Cerebellar cortex (tissue), 1 donor: ENCODE data around the gene ZNF487.
"Not testable (repeated sequence)": the region's sequence is repeated elsewhere in the genome, so short reads cannot be mapped to it uniquely, and the experiment has no call there.

Experiments used
- DNase-seq: peaks from one replicate; pipeline ENCODE4 v3.0.0-alpha.2; 2015; ENCODE audit warnings: low spot score

ZNF487 gene

DNA sequence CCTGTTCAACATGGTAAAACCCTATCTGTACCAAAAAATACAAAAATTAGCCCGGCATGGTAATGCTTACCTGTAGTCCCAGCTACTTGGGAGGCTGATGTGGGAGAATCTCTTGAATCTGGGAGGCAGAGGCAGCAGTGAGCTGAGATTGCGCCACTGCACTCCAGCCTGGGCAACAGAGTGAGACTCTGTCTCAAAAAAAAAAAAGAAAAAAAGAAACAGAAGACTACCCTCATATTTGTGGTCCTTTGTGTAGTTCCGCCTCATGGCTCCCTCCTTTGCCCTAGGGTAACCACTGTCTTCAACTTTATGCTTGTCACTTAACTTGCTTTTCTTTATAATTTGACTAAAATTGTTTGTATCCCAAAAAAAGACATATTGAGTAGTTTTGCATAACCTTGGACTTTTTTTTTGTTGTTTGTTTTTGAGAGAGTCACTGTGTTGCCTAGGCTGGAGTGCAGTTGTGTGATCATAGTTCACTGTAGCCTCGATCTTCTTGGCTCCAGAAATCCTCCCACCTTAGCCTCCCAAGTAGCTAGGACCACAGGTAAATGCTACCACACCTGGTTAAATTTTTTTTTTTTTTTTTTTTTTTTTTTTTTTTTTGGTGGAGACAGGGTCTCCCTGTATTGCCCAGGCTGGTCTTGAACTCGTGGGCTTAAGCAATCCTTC lies 3.7 kb downstream of the ZNF487 start:
- no peak for DNase-seq

DNA sequence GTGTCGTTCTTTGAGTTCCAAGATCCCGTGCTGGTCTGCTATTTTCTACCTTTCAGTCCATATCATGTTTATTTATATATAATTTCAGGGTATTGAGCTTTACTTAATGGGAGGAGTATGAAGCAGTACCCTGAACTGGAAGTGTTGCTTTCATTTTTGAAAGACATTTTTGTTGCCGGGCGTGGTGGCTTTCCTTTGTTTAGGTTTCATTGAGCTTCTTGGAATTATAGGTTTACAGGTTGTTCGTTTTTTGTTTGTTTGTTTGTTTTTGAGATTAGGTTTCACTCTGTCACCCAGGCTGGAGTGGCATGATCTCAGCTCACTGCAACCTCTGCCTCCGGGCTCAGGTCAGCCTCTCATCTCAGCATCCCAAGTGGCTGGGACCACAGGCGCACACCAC lies 7.4 kb downstream of the ZNF487 start:
- DNase-seq = no peak

DNA sequence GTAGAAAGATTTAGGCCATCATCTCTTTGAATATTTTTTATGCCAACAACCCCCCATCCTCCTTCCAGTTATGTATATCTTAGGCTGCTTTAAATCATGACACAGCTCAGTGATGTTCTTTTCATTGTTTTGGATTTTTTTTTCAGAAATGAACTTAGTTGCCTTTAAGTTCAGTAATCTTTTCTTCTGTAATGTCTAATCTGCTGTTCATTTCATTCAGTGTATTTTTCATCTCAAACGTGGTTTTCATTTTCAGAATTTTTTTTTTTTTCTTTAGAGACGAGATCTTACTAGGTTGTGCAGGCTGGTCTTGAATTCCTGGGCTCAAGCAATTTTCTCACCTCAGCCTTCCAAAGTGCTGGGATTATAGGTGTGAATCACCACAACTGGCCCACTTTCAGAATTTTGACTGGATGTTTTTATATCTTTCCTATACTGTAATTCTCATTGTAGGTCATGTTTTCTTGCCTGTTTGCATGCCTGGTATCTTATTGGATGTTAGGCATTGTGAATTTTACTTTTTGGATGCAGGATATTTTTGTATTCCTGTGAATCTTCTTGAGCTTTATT lies 8.1 kb downstream of the ZNF487 start:
- no peak for DNase-seq

DNA sequence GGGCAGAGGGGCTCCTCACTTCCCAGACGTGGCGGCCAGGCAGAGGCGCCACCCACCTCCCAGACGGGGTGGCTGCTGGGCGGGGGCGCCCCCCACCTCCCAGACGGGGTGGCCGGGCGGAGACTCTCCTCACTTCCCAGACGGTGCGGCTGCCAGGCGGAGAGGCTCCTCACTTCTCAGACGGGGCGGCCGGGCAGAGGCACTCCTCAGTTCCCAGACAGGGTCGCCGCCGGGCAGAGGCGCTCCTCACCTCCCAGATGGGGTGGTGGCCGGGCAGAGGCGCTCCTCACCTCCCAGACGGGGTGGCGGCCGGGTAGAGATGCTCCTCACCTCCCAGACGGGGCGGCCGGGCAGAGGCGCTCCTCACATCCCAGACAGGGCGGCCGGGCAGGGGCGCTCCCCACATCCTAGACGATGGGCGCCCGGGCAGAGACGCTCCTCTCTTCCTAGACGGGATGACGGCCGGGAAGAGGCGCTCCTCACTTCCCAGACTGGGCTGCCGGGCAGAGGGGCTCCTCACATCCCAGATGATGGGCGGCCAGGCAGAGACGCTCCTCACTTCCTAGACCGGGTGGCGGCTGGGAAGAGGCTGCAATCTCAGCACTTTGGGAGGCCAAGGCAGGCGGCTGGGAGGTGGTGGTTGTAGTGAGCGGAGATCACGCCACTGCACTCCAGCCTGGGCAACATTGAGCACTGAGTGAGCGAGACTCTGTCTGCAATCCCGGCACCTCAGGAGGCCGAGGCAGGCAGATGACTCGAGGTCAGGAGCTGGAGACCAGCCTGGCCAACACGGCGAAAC lies 9.5 kb downstream of the ZNF487 start:
- not testable (repeated sequence) for DNase-seq

DNA sequence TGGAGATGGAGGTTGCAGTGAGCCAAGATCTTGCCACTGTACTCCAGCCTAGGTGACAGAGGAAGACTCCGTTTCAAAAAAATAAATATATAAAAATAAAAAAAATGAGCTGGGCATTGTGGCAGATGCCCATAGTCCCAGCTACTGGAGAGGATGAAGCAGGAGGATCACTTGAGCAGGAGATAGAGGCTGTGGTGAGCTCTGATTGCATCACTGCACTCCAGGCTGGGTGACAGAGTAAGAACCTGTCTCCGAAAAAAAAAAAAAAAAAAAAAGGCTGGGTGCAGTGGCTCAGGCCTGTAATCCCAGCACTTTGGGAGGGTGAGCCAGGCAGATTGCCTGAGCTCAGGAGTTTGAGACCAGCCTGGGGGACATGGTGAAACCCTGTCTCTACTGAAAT lies 11.8 kb downstream of the ZNF487 start:
- no peak for DNase-seq

DNA sequence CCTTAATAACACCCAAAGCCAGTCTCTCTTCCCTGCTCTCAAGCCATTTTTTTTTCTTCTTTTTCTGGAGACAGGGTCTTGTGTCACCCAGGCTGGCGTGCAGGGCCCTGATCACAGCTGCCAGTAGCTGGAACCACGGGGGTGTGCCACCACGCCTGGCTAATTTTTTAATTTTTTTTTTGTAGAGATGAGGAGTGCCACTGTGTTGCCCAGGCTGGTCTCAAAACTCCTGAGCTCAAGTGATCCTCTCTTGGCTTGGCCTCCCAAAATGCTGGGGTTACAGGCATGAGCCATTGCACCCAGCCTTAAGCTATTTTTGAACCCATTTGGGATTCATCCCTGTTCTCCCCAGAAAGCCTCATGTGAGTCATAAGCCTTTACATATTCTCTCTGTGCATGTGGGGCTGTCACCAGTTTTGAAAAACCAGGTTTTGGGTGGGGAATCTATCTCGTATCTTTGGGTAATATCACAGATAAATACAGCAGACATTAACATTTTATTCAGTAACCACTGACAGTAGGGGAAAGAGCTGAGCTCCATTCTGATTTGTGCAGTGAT lies 15.5 kb downstream of the ZNF487 start:
- no peak for DNase-seq

DNA sequence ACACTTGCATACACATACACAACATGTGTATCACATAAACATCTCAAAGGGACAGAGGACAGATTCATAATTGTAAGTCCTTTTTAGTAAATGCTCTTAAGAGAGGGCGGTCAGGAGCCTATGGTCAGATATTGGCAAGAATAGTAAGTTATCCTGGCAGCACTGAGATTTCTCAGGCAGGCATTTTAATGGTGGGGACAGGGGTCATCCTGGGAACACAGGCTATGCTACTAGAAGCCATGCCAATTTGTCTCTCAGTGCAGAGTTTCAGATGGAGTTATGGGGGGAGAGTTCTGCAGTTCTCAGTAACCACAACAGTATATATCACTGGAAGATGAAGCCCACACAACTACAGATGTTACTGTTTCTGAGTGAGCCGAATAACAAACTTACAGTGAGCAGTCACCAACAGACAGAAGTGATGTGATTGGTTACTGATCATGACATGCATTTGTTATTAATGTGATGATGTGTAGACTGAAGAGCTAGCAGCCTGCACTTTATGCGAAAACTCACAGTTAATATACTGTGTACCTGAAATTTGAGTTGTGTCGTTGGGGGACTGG lies 16.4 kb downstream of the ZNF487 start:
- DNase-seq = no peak

DNA sequence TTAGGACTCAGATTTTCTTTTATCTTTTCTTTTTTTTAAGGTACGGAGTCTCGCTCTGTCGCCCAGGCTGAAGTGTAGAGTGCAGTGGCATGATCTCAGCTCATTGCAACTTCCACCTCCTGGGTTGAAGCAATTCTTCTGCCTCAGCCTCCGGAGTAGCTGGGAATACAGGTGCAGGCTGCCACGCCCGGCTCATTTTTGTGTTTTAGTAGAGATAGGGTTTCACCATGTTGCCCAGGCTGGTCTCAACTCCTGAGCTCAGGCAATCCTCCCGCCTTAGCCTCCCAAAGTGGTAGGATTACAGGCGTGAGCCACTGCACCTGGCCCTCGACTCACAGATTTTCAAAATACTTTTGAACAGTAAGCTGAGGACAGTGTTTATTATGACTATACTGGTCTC lies 17.1 kb downstream of the ZNF487 start:
- not testable (repeated sequence) for DNase-seq

DNA sequence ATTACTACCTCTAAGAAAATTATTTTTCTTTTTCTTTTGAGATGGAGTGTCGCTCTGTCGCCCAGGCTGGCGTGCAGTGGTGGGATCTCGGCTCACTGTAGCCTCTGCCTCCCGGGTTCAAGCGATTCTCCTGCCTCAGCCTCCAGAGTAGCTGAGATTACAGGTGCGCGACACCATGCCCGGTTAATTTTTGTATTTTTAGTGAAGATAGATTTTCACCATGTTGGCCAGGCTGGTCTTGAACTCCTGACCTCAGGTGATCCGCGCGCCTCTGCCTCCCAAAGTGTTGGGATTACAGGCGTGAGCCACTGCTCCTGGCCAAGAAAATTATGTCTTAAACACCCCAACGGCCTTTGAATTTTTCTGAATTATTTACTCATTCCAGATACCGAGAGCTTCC lies 19.6 kb downstream of the ZNF487 start:
- not testable (repeated sequence) for DNase-seq

DNA sequence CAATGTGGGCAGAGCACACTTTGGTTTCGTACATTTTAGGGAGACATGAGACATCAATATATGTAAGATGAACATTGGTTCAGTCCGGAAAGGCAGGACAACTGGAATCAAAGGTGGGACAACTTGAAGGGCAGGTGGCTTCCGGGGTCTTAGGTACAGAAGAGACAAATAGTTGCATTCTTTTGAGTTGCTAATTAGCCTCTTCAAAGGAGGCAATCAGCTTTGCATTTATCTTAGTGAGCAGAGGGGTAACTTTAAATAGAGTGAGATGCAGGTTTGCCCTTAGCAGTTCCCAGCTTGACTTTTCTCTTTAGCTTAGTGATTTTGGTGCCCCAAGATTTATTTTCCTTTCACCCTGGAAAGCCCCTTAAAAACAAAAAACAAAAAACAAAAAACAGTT lies 21.3 kb downstream of the ZNF487 start:
- DNase-seq = no peak

DNA sequence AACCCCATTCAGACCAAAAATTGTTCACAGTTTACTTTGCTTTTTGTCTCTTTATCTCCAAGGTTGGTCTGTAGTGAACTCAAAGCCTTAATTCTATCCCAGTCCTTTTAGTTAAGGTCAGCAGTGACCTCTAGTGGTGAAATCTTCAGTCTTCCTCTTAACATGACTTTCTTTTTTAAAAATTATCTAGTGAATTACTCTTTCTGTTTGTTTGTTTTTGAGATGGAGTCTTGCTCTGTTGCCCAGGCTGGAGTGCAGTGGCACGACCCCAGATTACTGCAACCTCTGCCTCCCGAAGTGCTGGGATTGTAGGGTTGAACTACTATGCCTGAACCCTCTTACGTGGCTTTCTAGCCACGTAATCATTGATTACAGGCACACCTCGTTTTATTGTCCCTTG lies 25.0 kb downstream of the ZNF487 start:
- peak; percentile 88 for DNase-seq

DNA sequence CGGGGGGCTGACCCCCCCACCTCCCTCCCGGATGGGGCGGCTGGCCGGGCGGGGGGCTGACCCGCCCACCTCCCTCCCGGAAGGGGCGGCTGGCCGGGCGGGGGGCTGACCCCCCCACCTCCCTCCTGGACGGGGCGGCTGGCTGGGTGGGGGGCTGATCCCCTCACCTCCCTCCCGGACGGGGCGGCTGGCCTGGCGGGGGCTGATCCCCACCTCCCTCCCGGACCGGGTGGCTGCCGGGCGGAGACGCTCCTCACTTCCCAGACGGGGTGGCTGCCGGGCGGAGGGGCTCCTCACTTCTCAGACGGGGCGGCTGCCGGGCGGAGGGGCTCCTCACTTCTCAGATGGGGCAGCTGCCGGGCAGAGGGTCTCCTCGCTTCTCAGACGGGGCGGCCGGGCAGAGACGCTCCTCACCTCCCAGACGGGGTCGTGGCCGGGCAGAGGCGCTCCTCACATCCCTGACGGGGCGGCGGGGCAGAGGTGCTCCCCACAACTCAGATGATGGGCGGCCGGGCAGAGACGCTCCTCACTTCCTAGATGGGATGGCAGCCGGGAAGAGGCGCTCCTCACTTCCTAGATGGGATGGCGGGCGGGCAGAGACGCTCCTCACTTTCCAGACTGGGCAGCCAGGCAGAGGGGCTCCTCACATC lies 28.3 kb downstream of the ZNF487 start:
- DNase-seq = not testable (repeated sequence)

DNA sequence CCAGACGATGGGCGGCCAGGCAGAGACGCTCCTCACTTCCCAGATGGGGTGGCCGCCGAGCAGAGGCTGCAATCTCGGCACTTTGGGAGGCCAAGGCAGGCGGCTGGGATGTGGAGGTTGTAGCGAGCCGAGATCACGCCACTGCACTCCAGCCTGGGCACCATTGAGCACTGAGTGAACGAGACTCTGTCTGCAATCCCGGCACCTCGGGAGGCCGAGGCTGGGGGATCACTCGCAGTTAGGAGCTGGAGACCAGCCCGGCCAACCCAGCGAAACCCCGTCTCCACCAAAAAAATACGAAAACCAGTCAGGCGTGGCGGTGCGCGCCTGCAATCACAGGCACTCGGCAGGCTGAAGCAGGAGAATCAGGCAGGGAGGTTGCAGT lies 28.8 kb downstream of the ZNF487 start:
- not testable (repeated sequence) for DNase-seq

DNA sequence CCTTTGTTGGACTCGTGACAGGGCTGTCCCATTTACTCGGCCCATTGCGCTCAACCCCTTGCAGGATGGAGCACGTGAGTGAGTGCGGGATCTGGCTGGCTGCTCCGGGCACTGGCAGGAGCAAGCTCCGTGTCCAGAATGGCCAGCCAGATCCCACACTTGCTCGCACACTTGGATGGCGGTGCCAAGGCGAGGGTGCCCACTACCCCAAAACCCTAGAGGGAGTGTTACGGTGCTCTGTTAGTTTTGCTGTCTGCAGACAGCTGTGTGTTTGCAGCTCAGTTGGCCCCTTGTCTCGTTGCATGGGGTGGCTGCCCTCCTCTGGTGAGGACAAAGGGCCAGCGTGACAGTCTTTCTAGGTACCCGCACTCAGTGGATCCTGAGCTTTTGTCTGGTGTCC lies 34.2 kb downstream of the ZNF487 start:
- DNase-seq = no peak

DNA sequence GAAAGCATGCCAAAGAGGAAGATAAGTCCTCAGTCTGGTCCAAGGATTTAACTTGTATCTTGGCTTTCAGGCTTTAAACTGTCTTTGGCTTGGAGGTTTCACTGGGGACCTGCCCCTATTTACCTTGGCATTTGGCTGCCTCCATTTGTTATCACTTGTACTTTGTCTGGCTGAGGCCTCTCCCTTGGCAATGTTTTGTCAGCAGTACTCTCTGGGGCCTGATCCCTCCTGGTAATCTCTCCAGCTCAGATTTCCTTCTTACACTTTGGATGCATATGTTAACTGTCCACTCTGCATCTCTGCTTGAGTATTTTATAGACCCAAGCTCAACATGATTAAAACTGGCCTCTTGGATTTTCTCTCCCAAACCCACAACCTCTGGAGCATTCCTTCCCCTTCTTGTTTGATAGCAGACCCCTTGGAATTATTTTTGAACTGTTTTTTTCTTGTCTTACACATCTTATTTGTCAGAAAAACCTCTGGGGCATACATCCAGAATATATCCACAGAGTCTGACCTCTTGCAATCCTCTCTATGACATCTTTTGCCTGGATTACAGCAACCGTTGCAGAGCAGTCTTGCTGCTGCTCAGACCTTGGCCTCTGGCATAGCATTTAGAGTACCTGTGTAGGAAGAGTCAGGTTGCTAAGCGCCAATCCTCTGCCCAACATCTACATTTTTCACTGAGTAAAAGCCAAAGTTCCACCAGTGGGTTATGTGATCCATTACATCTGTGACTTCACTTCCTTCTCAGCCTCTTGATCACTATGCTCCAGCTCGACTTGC lies 35.2 kb downstream of the ZNF487 start:
- DNase-seq = no peak

DNA sequence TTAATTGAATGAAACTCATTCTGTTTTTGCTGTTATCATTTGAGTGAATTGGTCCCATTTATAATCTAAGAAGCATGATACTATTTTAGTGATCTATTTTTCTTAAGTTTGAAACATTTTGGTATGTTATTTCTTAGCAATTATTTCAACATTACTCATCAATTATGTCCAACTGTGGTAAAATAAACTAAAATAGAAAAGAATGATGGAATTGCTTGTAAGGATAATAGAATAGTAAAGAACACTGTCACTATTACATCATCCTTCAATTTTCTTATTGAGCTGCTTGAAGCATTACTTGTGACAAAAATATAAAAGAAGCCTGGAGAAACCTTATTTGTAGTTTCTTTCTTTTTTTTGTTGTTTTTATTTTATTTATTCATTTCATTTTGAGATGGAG lies 42.4 kb downstream of the ZNF487 start:
- no peak for DNase-seq

DNA sequence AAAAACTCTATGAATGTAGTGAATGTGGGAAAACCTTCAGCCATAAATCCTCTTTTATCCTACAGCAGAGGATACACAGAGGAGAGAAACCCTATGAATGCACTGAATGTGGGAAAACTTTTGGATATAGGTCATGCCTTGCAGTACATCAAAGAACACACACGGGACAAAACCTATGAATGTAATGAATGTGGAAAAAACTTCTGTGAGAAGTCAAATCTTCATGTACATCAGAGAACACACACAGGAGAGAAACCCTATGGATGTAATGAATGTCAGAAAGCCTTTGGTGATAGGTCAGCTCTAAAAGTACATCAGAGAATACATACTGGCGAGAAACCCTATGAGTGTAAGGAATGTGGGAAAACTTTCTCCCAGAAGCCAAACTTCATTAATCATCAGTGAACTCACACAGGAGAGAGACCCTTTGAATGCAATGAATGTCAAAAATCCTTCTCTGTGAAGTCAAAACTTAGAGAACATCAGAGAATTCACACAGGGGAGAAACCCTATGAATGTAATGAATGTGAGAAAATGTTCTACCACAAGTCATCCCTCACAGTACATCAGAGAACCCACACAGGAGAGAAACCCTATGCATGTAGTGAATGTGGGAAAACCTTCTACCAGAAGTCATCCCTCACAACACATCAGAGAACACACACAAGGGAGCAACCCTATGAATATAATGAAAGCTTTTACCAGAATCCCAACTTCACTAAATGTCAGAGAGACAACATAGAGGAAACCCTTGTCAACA lies 45.6 kb downstream of the ZNF487 start:
- no peak for DNase-seq

DNA sequence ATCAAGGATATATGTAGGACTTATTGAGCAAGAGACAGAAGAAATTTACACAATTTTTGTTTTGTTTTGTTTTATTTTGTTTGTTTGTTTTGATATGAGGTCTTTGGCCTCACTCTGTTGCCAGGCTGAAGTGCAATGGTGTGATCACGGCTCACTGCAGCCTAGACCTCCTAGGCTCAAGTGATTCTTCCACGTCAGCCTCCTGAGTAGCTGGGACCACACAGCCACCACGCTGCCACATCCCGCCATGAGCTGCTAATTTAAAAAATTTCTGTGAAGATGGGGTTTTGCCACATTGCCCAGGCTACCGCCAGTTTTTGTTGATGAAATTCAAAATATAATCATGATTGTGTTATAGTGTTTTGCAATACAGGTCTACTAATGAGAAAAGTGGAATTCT lies 54.9 kb downstream of the ZNF487 start:
- DNase-seq = no peak

DNA sequence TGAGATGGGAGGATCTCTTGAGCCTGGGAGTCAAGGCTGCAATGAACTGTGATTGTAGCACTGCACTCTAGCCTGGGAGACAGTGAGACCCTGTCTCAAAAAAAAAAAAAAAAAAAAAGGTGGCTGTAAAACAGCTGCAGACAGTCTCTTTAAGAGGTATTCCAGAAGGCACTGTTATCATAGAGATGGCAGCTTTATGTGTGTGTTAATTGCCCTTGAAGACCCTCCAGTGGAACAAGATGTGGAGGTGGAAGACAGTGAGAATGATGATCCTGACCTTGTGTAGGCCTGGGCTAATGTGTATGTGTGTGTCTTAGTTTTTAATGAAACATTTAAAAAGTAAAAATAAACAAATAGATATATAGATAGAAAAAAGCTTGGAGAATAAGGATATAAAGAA lies 66.0 kb downstream of the ZNF487 start:
- no peak for DNase-seq

DNA sequence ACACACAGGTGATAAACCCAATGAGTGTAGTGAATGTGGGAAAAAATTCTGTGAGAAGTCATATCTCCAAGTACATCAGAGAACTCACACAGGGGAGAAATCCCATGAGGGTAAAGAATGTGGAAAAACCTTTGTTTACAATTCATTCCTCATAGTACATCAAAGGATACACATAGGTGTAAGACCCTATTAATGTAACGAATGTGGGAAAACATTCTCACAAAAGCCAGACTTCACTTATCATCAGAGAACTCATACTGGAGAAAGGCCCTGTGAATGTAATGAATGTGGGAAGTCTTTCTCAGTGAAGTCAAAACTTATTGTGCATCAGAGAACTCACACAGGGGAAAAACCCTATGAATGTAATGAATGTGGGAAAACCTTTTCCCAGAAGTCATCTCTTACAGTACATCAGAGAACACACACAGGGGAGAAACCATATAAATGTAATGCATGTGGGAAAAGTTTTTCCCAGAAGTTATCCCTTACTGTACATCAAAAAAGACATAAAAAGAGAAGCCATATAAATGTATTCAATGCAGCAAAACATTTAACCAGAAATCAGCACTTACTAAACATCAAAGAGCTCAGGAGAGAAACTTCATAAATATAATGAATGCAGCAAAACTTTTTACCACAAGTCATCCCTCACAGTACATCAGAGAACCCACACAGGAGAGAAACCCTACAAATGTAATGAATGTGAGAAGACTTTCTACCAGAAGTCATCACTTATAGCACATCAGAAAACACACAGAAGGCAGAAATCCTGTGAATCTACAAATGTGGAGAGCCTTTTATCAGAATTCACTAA lies 87.7 kb downstream of the ZNF487 start:
- DNase-seq = no peak
